K562 (cell line): ENCODE data around the gene RCSD1. TPM values are rescaled to one million over a fixed set of nuclear protein-coding genes. Genes with fewer than 3 reads are reported as not detected.

Experiments
- KLF10 ChIP-seq: fragments of 250-450 bp; sonication (Bioruptor Pico); IDR thresholded peaks from 2 replicates; pipeline ENCODE4 v1.6.1; 2021; ENCODE audit warnings: matching md5 sums
- NFRKB ChIP-seq: fragments of 450-650 bp; IDR thresholded peaks from 2 replicates; pipeline ENCODE4 v1.6.1; 2016; ENCODE audit warnings: low read depth
- NR4A1 ChIP-seq, 2 experiments: fragments of 250-450 bp in 1 of 2; fragments of 450-650 bp in 1 of 2; sonication (Bioruptor Pico) in 1 of 2; IDR thresholded peaks; 2 replicates each; pipeline versions ENCODE4 v1.4.0 to v1.6.1; 2016 to 2020; ENCODE audit warnings: mild to moderate bottlenecking in 2 of 2, missing compliant biosample characterization in 1 of 2, missing genetic modification characterization in 1 of 2, moderate library complexity in 1 of 2
- POLR2A ChIP-seq: fragments of 450-650 bp; conservative IDR thresholded peaks from 2 replicates; pipeline ENCODE4 v1.6.1; 2016
- POLR2G ChIP-seq: fragments of 200-400 bp; formaldehyde crosslinking; IDR thresholded peaks from 2 replicates; pipeline ENCODE4 v1.6.1; 2017; ENCODE audit warnings: low read depth, mild to moderate bottlenecking, antibody characterized with exemption, low read length, moderate library complexity
- RB1 ChIP-seq: fragments of 450-650 bp; IDR thresholded peaks from 2 replicates; pipeline ENCODE4 v1.6.1; 2017; ENCODE audit warnings: low read depth, mild to moderate bottlenecking
- SMAD4 ChIP-seq: fragments of 250-450 bp; sonication (Bioruptor Pico); conservative IDR thresholded peaks from 2 replicates; pipeline ENCODE4 v1.8.0; 2021; ENCODE audit warnings: inconsistent platforms, mild to moderate bottlenecking, moderate library complexity
- TBL1XR1 ChIP-seq, 2 experiments: IDR thresholded peaks; 2 replicates each; pipeline ENCODE4 v1.6.1; 2012; ENCODE audit warnings: improper control_type of control experiment in 2 of 2, low read length in 2 of 2, mild to moderate bottlenecking in 1 of 2
- ZC3H11A ChIP-seq: IDR thresholded peaks from 2 replicates; pipeline ENCODE4 v1.6.1; 2012; ENCODE audit warnings: low read depth, low read length, improper control_type of control experiment
- ZNF124 ChIP-seq: sonication (generic); formaldehyde crosslinking; IDR thresholded peaks from 2 replicates; pipeline ENCODE4 v1.8.1; 2022; ENCODE audit warnings: missing genetic modification reagents
- ZNF23 ChIP-seq: fragments of 250-450 bp; sonication (Bioruptor Pico); IDR thresholded peaks from 2 replicates; pipeline ENCODE4 v1.4.0; 2020; ENCODE audit warnings: mild to moderate bottlenecking
- polyA plus RNA-seq, 8 experiments: library from polyadenylated mRNA; depleted of rRNA in 4 of 8; stranded (reverse) in 5 of 8; unstranded in 3 of 8; fragments of >200 nt; fragmentation: Nextera tagmentation in 2 of 8; fragmentation: Illumina TruSeq in 1 of 8; extraction: Ambion mirVana in 2 of 8; extraction: Trizol in 1 of 8; gene quantifications; 2 replicates each; pipeline versions ENCODE4 v1.2.1 to v1.2.3, GENCODE V29; 2011 to 2014; ENCODE audit warnings: inconsistent platforms in 1 of 8, missing spikeins in 1 of 8
- total RNA-seq, 7 experiments: library from RNA; depleted of rRNA in 6 of 7; stranded (reverse); fragments of >200 nt in 6 of 7; fragmentation: Illumina TruSeq in 2 of 7; extraction: Trizol in 2 of 7; gene quantifications; 2 replicates each; pipeline versions ENCODE4 v1.2.1 to v1.2.3, GENCODE V29; 2011 to 2021; ENCODE audit warnings: low replicate concordance in 1 of 7
- TF ChIP-seq, protein P1 (sequence below): sonication (generic); formaldehyde crosslinking; IDR thresholded peaks from 2 replicates; pipeline ENCODE4 v1.8.1; 2023; ENCODE audit warnings: mild to moderate bottlenecking, missing genetic modification reagents
- TF ChIP-seq, protein P2 (sequence below): sonication (generic); formaldehyde crosslinking; IDR thresholded peaks from 2 replicates; pipeline ENCODE4 v1.8.1; 2023; ENCODE audit warnings: mild to moderate bottlenecking, missing genetic modification reagents
- TF ChIP-seq, protein P3 (sequence below): sonication (generic); formaldehyde crosslinking; IDR thresholded peaks from 2 replicates; pipeline ENCODE4 v1.8.0; 2023; ENCODE audit warnings: mild to moderate bottlenecking, missing genetic modification reagents

RCSD1 gene
- total and polyA plus RNA-seq, 9 of the 15 experiments (the other 6 are each of a cell fraction or from before 2014, with no cell fraction given), result 7.8 to 69.8 (median 45.3) TPM

GRCh38 chr1:167644551-167644950 is 14.5 kb downstream of the RCSD1 start (continued):
- TF ChIP-seq KLF10 (CRISPR knock-in tag), result no peak
- TF ChIP-seq SMAD4 (CRISPR knock-in tag), result 0 out of 2 replicates have a peak, but pooled peaks have one; percentile 14
- TF ChIP-seq RB1, result no peak
- TF ChIP-seq, protein P1, sequence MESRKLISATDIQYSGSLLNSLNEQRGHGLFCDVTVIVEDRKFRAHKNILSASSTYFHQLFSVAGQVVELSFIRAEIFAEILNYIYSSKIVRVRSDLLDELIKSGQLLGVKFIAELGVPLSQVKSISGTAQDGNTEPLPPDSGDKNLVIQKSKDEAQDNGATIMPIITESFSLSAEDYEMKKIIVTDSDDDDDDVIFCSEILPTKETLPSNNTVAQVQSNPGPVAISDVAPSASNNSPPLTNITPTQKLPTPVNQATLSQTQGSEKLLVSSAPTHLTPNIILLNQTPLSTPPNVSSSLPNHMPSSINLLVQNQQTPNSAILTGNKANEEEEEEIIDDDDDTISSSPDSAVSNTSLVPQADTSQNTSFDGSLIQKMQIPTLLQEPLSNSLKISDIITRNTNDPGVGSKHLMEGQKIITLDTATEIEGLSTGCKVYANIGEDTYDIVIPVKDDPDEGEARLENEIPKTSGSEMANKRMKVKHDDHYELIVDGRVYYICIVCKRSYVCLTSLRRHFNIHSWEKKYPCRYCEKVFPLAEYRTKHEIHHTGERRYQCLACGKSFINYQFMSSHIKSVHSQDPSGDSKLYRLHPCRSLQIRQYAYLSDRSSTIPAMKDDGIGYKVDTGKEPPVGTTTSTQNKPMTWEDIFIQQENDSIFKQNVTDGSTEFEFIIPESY (CRISPR knock-in tag), result no peak
- no peak for TF ChIP-seq NFRKB
- TF ChIP-seq NR4A1 (CRISPR knock-in tag; IDR thresholded peaks at IDR 0.05), result no peak
- no peak for TF ChIP-seq NR4A1 (tag; IDR thresholded peaks at IDR 0.05)
- TF ChIP-seq, protein P2, sequence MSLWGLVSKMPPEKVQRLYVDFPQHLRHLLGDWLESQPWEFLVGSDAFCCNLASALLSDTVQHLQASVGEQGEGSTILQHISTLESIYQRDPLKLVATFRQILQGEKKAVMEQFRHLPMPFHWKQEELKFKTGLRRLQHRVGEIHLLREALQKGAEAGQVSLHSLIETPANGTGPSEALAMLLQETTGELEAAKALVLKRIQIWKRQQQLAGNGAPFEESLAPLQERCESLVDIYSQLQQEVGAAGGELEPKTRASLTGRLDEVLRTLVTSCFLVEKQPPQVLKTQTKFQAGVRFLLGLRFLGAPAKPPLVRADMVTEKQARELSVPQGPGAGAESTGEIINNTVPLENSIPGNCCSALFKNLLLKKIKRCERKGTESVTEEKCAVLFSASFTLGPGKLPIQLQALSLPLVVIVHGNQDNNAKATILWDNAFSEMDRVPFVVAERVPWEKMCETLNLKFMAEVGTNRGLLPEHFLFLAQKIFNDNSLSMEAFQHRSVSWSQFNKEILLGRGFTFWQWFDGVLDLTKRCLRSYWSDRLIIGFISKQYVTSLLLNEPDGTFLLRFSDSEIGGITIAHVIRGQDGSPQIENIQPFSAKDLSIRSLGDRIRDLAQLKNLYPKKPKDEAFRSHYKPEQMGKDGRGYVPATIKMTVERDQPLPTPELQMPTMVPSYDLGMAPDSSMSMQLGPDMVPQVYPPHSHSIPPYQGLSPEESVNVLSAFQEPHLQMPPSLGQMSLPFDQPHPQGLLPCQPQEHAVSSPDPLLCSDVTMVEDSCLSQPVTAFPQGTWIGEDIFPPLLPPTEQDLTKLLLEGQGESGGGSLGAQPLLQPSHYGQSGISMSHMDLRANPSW, result no peak
- TF ChIP-seq TBL1XR1 (IDR thresholded peaks at IDR 0.05; ENCODE audit: low read length in 2 of 2), result no peak
- no peak for TF ChIP-seq ZC3H11A
- TF ChIP-seq POLR2A, result peak; percentile 25; the same call in 1 of the 2 replicates
- no peak for TF ChIP-seq ZNF124
- no peak for TF ChIP-seq ZNF23 (CRISPR knock-in tag)
- TF ChIP-seq, protein P3, sequence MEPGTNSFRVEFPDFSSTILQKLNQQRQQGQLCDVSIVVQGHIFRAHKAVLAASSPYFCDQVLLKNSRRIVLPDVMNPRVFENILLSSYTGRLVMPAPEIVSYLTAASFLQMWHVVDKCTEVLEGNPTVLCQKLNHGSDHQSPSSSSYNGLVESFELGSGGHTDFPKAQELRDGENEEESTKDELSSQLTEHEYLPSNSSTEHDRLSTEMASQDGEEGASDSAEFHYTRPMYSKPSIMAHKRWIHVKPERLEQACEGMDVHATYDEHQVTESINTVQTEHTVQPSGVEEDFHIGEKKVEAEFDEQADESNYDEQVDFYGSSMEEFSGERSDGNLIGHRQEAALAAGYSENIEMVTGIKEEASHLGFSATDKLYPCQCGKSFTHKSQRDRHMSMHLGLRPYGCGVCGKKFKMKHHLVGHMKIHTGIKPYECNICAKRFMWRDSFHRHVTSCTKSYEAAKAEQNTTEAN, result no peak
- TF ChIP-seq POLR2G, result 0 out of 2 replicates have a peak, but pooled peaks have one; percentile 7
- TF ChIP-seq, all 486 proteins: peak for 3
